SH-SY5Y (cell line): Measurements from ENCODE around the gene DYNC2LI1.

ENCODE experiments used
- GATA2 ChIP-seq: IDR thresholded peaks from 2 replicates; pipeline ENCODE4 v1.6.1; 2011; ENCODE audit warnings: mild to moderate bottlenecking, low read depth, low read length
- GATA3 ChIP-seq: IDR thresholded peaks from 2 replicates; pipeline ENCODE4 v1.6.1; 2011; ENCODE audit warnings: low read depth, mild to moderate bottlenecking, low read length, moderate library complexity

The DYNC2LI1 gene

DNA sequence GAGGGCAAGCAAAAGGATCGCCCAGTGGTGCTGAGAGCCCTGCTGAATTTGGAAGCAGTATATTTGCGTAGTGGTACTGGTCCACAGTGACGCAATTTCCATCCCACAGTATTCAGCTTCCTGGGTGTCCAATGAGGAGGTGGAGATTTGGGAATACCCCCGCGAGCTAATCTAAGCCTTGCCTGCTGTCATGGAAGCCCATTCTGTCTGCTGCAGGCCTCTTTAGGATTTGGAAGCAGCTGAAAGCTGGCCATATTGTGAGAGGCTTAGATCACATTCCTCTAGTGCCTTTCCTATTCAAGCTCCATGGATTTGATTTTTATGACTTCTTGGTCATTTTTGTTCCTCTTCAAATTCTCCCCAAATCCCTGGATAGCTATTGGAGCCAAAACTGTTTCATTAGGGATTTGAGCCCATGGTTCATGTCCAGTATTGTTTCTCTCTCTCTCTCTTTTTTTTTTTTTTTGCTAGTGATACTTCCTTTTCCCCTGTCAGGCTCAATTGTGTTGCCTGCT lies 22.3 kb upstream of the DYNC2LI1 start:
- TF ChIP-seq GATA3 (no peak), GATA2 (no peak)

GRCh38 chr2:43752302-43752701 lies 21.5 kb upstream of the DYNC2LI1 start:
- TF ChIP-seq GATA3 (no peak), GATA2 (no peak)

GRCh38 chr2:43754180-43754579 lies 19.7 kb upstream of the DYNC2LI1 start:
- TF ChIP-seq GATA3 = no peak
- no peak for TF ChIP-seq GATA2

DNA sequence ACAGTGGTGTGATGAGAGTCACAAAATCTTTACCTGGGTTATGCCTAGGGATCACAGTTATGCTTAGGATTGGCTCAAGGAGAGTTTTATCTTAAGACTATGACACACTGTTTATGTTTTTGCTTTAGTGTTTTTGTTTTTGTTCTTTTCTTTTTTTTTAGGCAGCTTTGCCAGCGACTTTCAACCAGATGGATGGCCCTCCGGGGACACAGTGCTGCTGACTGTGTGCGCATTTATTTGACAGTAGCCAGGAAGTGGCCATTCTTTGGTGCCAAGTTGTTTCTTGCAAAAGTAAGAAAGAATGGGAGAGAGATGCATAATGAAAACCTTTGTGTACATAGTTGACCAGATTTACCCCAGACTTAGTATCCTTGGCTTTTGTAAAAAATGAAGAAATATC lies 15.1 kb upstream of the DYNC2LI1 start:
- TF ChIP-seq GATA3 = no peak
- TF ChIP-seq GATA2 = no peak

DNA sequence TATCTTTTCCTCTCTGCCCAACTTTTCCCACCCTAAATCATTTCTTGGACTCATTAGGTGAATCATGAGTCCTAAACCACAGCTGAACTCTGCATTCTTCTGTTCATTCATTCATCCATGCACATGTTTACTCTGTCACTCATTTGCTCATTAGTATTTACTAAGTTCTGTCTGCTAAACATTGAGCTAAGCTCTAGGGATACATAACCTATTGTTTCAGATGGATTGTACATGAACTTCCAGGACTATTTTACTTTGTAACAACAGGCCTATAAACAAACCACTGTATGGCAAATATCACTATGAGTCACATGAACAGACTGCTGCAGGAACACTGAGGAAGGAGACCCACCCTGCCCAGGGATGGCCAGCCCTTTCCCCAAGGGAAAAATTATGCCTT lies 14.6 kb upstream of the DYNC2LI1 start:
- TF ChIP-seq GATA2 = no peak
- no peak for TF ChIP-seq GATA3

- TF ChIP-seq GATA3 = no peak
- no peak for TF ChIP-seq GATA2
Measured at GRCh38 chr2:43762286-43762685, 11.6 kb upstream of the DYNC2LI1 start.

DNA sequence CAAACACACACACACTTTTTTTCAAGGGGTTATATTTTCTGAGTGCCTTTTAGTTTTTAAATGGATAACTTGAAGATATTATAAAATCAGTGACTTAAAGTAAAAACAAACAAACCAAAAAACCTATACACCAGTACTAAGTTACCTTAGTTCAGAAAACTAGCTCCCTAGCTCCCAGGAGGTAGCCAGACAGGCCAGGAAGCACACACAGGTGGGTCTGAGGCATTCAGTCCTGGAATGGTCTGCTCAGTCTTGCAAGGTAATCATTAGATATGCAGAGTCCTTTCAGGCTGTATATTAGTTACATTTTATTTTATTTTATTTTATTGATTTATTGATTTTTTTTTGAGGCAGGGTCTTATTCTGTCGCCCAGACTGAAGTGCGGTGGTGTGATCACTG lies 10.7 kb upstream of the DYNC2LI1 start:
- TF ChIP-seq GATA3 (no peak), GATA2 (no peak)

DNA sequence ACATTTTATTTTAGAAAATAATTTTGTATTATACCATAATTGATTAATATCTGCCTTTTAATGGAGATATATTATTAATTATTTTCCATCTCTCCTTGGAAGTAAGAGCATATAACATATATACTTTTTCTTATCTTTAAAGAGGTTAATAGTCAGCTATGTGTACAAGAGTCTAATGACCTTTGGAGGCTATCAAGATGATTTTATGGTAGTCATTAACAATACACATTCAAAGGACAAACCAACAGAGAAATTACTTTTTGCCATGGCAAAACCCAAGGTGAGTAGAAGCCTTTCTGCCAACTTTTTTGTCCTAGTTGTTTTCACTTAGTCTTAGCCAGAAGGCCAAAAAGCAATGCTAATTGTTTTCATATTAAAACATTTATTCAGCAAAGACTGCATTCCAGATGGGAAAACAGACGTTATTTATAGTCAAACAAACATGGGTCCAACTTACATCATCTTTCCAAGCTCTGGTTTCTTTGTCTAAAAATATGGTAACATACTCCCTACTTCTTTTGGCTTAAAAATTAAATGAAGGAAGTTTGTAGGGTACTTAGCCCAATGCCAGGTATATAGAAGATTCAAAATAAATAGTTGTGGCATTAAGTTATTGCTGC lies 9.6 kb upstream of the DYNC2LI1 start:
- TF ChIP-seq GATA3 = no peak
- no peak for TF ChIP-seq GATA2

DNA sequence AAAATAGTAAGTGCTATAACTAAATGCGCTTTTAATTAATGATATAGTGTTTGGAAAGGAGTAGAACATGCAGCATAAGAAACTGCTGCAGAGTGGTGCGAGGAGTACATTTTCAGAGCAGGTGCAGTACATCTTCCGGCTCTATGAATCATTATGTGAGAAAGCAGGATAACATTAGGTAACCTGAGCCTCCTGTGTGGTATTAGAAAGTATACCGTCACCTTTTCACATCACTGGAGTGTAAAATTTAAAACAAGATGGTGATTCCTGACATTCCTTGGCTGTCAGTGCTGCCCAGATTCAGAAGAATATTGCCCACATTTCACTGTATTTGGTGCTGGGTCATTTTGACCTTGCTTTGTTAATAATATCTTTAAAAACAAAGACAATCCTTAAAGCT lies 7.8 kb upstream of the DYNC2LI1 start:
- TF ChIP-seq GATA3 (no peak), GATA2 (no peak)

- no peak for TF ChIP-seq GATA3
- TF ChIP-seq GATA2 = no peak
Measured at GRCh38 chr2:43774617-43775016, 778 bp downstream of the DYNC2LI1 start.

DNA sequence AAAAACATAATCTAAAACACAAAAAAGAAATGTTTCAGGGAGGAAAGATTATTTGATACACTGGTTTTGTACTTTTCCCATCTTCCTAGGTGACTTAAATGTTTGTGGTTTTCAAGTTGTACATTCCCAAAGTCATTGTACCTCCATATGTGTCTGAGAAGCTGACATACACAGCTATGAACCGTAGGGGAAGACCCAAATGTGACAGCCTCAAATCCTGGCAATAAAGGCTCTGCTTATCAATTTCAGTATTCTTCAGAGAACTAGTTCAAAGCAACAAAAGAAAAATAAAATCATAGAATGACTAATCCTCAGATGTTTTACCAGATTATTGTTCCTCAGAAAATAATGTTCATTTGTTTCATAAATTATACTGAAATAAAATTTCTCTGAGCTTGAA lies 2.5 kb downstream of the DYNC2LI1 start:
- TF ChIP-seq GATA2 (no peak), GATA3 (no peak)

DNA sequence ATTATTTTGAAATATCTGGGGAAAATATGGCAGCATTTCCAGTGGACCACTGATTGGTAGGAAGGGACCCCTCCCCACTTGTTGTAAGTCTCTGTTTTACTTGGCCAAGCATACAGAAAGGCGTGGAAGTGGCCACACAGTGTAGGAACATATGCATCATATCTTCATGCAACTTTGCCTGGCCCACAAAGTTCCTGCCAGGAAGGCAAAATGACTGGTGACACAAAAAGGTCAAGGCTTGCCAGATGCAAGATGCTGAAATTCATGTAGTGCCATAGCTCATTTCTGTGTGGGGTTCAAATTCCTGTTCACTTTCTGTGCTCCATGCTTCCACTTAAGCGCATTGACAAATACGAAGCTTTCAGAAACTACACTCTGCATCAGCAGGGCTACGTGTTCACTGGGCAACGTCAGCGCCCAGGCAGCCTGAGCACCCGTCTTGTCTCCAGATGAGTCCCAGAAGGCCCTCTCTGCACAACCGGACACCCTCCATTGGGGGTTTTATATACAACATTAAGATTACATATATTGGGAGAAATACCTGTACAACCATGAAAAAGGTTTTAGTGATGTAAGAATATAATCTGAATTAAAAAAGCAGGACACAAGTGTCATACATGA lies 3.6 kb downstream of the DYNC2LI1 start:
- no peak for TF ChIP-seq GATA3
- no peak for TF ChIP-seq GATA2

DNA sequence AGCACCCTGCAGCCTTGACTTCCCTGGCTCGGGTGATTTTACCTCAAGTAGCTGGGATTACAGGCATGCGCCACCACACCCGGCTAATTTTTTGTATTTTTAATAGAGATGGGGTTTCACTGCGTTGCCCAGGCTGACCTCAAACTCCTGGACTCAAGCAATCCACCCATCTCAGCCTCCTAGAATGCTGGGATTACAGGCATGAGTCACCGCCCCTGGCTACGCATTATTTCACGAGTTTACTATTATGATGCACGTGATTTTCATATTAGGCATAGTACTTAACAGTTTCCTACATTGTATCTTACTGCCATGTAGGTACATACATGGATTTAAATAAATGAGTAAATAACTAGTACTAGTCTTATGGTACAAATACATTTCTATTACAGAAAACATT lies 4.4 kb downstream of the DYNC2LI1 start:
- TF ChIP-seq GATA2 = no peak
- TF ChIP-seq GATA3 = no peak

DNA sequence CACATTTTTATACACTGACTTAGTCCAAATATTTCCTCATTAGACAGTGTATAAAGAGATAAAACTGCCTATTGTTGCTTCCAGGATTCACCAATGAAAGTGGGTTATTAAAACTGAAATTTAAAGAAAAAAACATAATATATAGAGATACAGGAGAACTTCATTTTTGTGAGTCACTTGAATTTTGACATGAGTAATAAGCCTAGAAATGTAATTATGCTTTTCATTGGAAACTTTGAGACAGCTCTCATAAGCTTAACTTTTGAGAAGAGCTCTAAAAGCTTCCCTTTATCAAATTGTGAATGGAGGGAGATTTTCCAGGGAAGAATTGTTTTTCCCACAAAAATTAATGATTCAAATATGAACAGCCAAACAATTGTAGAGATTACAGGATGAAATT lies 14.1 kb downstream of the DYNC2LI1 start:
- TF ChIP-seq GATA3 (no peak), GATA2 (no peak)

DNA sequence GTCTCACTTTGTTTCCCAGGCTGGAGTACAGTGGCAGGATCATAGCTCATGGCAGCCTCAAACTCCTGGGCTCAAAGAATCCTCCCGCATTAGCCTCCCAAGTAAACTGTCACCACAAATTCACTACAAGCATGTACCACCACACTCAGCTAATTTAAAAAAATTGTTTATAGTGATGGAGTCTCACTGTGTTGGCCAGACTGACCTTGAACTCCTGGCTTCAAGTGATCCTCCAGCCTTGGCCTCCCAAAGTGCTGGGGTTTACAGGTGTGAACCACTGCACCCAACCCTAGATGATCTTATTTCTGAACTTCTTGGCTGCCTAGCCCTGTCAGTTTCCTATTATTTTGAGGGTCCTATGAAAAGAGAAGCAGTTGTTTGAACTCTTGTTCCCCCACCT lies 14.8 kb downstream of the DYNC2LI1 start:
- TF ChIP-seq GATA3 (no peak), GATA2 (no peak)

- TF ChIP-seq GATA3 (no peak), GATA2 (no peak)
Measured at GRCh38 chr2:43790147-43790546, 16.3 kb downstream of the DYNC2LI1 start.
